GM18907 (cell line): ENCODE results near the gene SRRM3.
A peak's percentile ranks its signal among the peaks of the same experiment; 100 is the strongest.
"Not testable (repeated sequence)": the region's sequence is repeated elsewhere in the genome, so short reads cannot be mapped to it uniquely, and the experiment has no call there.

Experiments
- ATAC-seq: cut with Tn5 transposase; IDR thresholded peaks from one replicate; pipeline ENCODE4 v1.9.1; 2021; ENCODE audit warnings: mild to moderate bottlenecking, moderate library complexity; ENCODE audit not compliant: unreplicated experiment

Gene SRRM3

GRCh38 chr7:76226878-76227423 lies 25.3 kb downstream of the SRRM3 start:
- ATAC-seq: not testable (repeated sequence)

- no peak for ATAC-seq
Observed at GRCh38 chr7:76230214-76230613, 28.5 kb downstream of the SRRM3 start.

- ATAC-seq: no peak
Observed at GRCh38 chr7:76231071-76231470, 29.4 kb downstream of the SRRM3 start.

- no peak for ATAC-seq
Observed at GRCh38 chr7:76231583-76231982, 29.9 kb downstream of the SRRM3 start.

GRCh38 chr7:76232698-76233097 lies 31.0 kb downstream of the SRRM3 start:
- no peak for ATAC-seq

- no peak for ATAC-seq
Observed at GRCh38 chr7:76233538-76234281, 32.0 kb downstream of the SRRM3 start.

GRCh38 chr7:76234282-76234584 lies 32.5 kb downstream of the SRRM3 start:
- no peak for ATAC-seq

GRCh38 chr7:76234931-76235441 lies 33.3 kb downstream of the SRRM3 start:
- peak; percentile 51 for ATAC-seq

GRCh38 chr7:76236224-76236623 lies 34.5 kb downstream of the SRRM3 start:
- no peak for ATAC-seq

GRCh38 chr7:76238326-76238725 lies 36.6 kb downstream of the SRRM3 start:
- ATAC-seq: no peak

GRCh38 chr7:76241141-76241540 lies 39.4 kb downstream of the SRRM3 start:
- ATAC-seq: no peak

- ATAC-seq: not testable (repeated sequence)
Observed at GRCh38 chr7:76242517-76243063, 40.9 kb downstream of the SRRM3 start.

- no peak for ATAC-seq
Observed at GRCh38 chr7:76244781-76245391, 43.2 kb downstream of the SRRM3 start.

- ATAC-seq: no peak
Observed at GRCh38 chr7:76246804-76247389, 45.2 kb downstream of the SRRM3 start.

GRCh38 chr7:76247938-76248337 lies 46.2 kb downstream of the SRRM3 start:
- ATAC-seq: no peak

GRCh38 chr7:76252021-76252420 lies 50.3 kb downstream of the SRRM3 start:
- ATAC-seq: no peak

GRCh38 chr7:76254781-76255180 lies 53.1 kb downstream of the SRRM3 start:
- no peak for ATAC-seq

- ATAC-seq: no peak
Observed at GRCh38 chr7:76257973-76258372, 56.3 kb downstream of the SRRM3 start.

GRCh38 chr7:76259124-76260093 lies 57.7 kb downstream of the SRRM3 start:
- no peak for ATAC-seq

- ATAC-seq: no peak
Observed at GRCh38 chr7:76260171-76260703, 58.5 kb downstream of the SRRM3 start.
